Fibroblast of gingiva (primary cell): ENCODE results near the gene GALNT17.
"Not testable (repeated sequence)": the region's sequence is repeated elsewhere in the genome, so short reads cannot be mapped to it uniquely, and the experiment has no call there.

Experiments used
- DNase-seq: peaks from one replicate; pipeline ENCODE4 v3.0.0-alpha.2; 2011; ENCODE audit warnings: low read depth

Gene GALNT17

GRCh38 chr7:71695186-71695585 is 563.2 kb downstream of the GALNT17 start:
- no peak for DNase-seq

GRCh38 chr7:71696511-71696910 is 564.6 kb downstream of the GALNT17 start:
- DNase-seq, result no peak

- DNase-seq, result no peak
Observed at GRCh38 chr7:71697400-71697799, 565.5 kb downstream of the GALNT17 start.

DNA sequence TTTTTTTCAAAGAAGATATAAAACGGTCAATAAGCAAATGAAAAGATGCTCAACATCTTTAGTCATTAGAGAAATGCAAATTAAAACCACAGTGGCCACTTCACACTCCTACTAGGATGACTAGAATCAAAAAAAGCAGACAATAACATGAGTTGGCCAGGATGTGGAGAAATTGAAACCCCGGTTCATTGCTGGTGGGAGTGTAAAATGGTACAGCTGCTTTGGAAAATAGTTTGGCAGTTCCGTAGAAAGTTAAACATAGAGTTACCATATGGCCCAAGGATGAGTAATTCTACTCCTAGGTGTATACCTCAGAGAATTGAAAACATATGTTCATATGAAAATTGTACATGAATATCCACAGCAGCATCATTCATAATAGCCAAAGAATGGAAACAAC is 573.3 kb downstream of the GALNT17 start:
- DNase-seq, result no peak

GRCh38 chr7:71705901-71706596 is 574.1 kb downstream of the GALNT17 start:
- DNase-seq, result no peak

DNA sequence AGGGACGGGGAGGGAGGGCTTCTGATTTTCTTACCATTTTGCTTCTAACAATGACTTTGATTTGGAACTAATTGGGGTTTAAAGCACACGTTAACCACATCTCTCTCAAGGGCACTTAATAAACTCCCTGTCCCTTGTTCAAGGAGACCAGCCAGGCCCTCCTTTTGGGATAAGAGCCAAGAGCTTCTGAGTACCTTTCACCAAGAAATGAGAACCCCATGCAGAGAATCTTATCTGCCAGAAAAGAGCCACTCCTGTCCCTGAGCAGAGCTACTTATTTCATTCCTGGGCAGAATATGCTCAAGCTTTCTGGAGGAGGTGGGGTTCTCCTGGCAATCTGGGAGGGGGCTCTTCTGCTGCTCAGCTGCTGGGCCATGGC is 574.6 kb downstream of the GALNT17 start:
- DNase-seq, result no peak

GRCh38 chr7:71707041-71707440 is 575.1 kb downstream of the GALNT17 start:
- no peak for DNase-seq

DNA sequence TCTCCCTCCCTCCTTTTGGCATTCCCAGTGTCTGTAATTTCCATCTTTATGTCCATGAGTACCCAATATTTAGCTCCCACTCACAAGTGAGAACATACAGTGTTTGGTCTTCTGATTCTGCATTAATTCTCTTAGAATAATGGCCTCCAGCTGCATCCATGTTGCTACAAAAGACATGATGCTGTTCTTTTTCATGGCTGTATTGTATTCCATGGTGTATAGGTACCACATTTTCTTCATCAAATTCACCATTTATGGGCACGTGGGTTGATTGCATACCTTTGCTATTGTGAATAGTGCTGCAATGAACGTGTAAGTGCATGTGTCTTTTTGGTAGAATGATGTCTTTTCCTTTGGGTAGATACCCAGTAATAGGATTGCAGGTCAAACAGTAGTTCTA is 576.8 kb downstream of the GALNT17 start:
- DNase-seq, result no peak

GRCh38 chr7:71710442-71710841 is 578.5 kb downstream of the GALNT17 start:
- DNase-seq, result no peak

DNA sequence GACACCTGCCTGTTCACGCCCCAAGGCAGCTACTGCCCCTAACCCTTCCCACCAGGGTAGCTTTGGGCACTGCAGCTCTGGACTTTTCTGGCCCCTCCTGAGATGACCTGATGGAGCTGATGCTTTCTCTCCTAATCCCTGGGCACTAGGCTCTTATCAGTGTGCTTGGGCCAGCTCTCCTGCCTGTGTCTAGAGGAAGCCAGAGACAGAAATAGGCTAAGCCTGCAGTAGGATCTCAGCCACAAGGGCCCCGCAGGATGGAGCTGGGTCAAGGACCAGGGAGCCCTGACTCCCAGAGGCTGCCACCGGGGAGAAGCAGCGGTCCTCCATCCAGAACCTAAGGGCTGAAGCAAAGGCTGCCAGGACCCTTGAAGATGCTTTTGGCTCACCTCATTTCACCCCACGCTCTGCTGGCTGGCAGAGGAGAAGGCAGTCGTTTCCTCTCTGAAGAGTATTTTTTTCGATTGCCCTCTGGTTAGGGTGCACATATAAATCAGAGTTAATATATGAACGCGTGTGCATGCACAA is 580.8 kb downstream of the GALNT17 start:
- DNase-seq, result no peak

DNA sequence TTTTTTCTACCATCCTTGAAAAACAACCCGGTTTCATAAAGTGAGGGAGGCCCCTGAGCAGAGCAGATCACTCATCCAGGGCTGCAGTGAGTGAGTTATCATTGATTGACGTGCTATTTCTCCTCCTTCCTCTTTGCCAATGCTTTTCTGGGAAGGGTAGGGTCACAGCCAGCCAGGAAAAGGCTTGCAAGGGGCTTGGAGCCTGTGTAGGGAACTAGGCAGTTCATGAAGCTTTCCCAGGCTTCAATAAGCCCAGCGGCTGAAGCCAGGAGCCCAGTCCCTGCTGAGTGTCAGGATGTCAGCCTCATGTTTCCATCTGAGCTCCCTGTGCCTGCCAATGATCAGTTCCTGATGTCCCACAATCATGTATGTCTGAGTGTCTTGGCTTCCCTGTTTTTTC is 584.7 kb downstream of the GALNT17 start:
- no peak for DNase-seq

DNA sequence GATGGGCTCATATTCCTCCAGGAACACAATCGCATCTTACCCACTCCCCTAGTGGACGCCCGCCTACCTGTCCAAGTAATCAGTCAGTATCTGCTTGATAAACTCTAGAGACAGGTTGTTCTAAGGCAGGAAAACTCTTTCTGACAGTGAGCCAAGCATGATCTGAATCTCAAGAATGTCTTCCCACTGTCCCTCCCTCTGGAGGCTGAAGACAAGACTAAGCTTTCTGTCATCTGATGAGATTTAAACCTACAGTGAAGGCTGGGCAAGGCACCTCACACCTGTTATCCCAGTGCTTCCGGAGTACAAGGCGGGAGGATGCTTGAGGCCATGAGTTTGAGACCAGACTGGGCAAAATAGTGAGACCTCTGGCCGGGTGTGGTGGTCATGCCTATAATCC is 586.6 kb downstream of the GALNT17 start:
- DNase-seq, result no peak

- DNase-seq, result no peak
Observed at GRCh38 chr7:71721742-71722141, 589.8 kb downstream of the GALNT17 start.

DNA sequence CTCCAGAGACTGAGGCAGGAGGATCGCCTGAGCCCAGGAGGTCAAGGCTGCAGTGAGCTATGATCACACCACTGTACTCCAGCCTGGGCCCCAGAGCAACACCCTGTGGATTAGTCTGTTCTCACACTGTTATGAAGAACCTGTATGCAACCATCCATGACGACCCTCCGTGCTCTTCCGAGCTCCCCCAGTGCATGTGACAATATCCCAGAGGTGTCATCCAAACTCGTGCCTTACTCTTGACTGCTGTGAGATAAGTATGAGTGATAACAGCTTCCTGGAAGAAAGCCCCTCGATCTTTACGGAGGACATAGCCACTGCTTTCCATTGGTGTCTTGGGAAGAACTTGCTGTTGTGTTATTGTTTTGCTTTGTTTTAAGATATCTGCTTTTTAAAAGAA is 591.9 kb downstream of the GALNT17 start:
- DNase-seq, result no peak

- no peak for DNase-seq
Observed at GRCh38 chr7:71727347-71727746, 595.4 kb downstream of the GALNT17 start.

- DNase-seq, result no peak
Observed at GRCh38 chr7:71731740-71732139, 599.8 kb downstream of the GALNT17 start.

DNA sequence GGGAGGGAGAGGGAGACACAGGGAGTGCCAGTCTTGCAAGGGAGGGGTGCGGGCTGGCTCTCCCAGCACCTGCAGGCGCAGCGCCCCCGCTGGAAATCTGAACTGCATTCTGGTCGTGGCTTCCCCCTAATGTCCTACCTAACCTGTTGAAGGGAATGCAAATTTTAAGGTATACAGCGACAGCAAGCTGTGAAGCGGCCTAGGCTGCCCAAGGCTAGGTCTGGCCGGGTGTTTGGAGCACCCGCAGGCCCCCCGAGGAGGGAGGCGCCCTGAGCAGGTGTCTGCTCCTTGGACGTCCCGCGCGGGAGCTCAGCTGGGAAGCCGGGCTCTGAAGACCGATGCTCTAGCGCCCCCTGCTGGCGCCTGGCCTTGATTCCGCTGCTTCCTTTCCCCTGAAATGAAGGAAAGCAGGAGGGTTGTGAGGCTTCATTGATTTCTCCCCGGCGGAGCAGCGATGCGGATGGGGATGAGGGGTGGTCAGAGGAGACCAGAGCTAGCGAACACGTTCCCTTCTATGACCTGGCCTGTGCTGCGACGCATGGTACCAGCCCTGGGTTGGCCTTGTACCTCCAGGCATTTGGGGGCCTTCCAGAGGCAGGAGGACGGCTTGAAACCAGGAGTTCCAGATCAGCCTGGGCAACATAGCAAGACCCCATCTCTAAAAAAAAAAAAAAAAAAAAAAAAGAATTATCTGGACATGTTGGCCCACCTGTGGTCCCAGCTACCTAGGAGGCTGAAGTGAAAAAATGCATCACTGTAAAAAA is 601.3 kb downstream of the GALNT17 start:
- DNase-seq, result peak; percentile 34

- peak; percentile 31 for DNase-seq
Observed at GRCh38 chr7:71735961-71736556, 604.1 kb downstream of the GALNT17 start.

DNA sequence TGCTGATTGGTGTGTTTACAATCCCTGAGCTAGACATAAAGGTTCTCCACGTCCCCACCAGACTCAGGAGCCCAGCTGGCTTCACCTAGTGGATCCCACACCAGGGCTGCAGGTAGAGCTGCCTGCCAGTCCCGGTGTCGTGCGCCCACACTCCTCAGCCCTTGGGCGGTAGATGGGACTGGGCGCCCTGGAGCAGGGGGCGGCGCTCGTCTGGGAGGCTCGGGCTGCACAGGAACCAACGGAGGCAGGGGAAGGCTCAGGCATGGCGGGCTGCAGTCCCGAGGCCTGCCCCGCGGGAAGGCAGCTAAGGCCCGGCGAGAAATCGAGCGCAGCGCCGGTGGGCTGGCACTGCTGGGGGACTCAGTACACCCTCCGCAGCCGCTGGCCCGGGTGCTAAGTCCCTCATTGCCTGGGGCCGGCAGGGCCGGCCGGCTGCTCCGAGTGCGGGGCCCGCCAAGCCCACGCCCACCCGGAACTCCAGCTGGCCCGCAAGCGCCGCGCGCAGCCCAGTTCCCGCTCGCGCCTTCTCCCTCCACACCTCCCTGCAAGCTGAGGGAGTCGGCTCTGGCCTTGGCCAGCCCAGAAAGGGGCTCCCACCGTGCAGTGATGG is 606.1 kb downstream of the GALNT17 start:
- not testable (repeated sequence) for DNase-seq

- no peak for DNase-seq
Observed at GRCh38 chr7:71739520-71740173, 607.7 kb downstream of the GALNT17 start.

DNA sequence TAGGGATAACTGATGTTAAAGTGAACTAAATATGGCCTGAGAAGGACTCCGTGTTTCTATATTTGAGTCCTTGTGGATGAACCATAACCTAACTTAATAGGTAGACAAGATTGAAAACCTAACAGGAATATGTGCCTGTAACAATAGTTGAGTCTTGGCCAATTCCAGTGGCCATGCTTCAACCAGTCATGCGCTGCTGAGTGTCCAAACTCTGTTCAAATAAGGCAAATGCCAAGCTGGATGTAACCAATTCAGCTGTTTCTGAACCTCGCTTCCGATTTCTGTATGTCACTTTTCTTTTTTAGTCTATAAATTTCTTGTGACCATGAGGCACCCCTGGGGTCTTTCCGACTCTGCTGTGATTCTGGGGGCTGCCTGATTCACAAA is 608.2 kb downstream of the GALNT17 start:
- DNase-seq, result no peak

- DNase-seq, result no peak
Observed at GRCh38 chr7:71746006-71746405, 614.1 kb downstream of the GALNT17 start.
